Measurements from ENCODE around the gene INS. TPM values are rescaled to one million over a fixed set of nuclear protein-coding genes. Genes with fewer than 3 reads are reported as not detected.

Gene INS
- total RNA-seq, 1 donor from 2014 or later, result not detected

GRCh38 chr11:2163428-2163978 lies 2.5 kb upstream of the INS start:
- Histone ChIP-seq H3K4me1 (peaks cover 13% of the 10 kb centered on the region), H3K27me3 (ENCODE audit: low read depth) (peaks cover 85% of the 10 kb centered on the region), H3K4me3 (no peak overlapping the region), H3K27ac (replicated peaks) (no peak overlapping the region), H3K9me3 (replicated peaks) (no peaks in the 10 kb centered on the region), H3K36me3 (no peaks in the 10 kb centered on the region)
- intact Hi-C loops (cut with micrococcal nuclease), result no loop called here
- no peak for DNase-seq
- TF ChIP-seq CTCF (IDR thresholded peaks at IDR 0.05; ENCODE audit: borderline replicate concordance), result no peak

GRCh38 chr11:2159536-2160413 lies 1.2 kb downstream of the INS start:
- Histone ChIP-seq H3K27me3 (ENCODE audit: low read depth) (peaks cover 82% of the 10 kb centered on the region), H3K27ac (replicated peaks) (no peak overlapping the region), H3K4me3 (no peak overlapping the region), H3K9me3 (replicated peaks) (no peaks in the 10 kb centered on the region), H3K4me1 (peaks cover 8% of the 10 kb centered on the region), H3K36me3 (no peaks in the 10 kb centered on the region)
- intact Hi-C loops (cut with micrococcal nuclease), result loop anchor here (10.0 kb wide), 1 partner anchor 465 kb away; the partner anchor contains the start of gene KRTAP5-6
- DNase-seq, result no peak
- TF ChIP-seq CTCF (IDR thresholded peaks at IDR 0.05; ENCODE audit: borderline replicate concordance), result no peak

GRCh38 chr11:2158966-2159365 lies 2.0 kb downstream of the INS start:
- no peak for TF ChIP-seq CTCF (IDR thresholded peaks at IDR 0.05; ENCODE audit: borderline replicate concordance)

DNA sequence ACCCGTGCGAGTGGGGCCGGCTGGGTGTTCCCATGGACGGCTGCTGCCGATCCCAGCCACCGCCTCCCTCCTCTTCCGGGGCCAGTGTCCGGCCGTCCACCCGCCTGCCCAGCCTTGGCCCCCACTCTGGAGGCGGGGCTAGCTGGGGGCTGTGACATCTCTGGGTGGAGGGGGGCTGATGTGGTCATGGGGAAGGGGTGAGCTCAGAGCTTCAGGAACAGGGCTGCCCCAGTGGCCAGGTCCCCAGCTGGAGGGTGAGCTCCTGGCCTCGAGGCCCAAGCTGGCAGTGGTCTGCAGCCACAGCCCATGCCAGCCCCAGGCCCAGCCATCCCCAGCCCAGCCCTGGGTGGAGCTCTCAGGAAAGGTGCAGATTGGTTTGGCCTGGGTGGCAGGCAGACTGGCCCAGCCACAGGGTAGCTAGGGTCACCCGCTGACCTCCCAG lies 2.7 kb downstream of the INS start:
- Histone ChIP-seq H3K4me1 (peaks cover 8% of the 10 kb centered on the region), H3K4me3 (no peak overlapping the region), H3K27me3 (ENCODE audit: low read depth) (peaks cover 68% of the 10 kb centered on the region), H3K36me3 (no peaks in the 10 kb centered on the region), H3K27ac (replicated peaks) (no peak overlapping the region), H3K9me3 (replicated peaks) (no peaks in the 10 kb centered on the region)
- TF ChIP-seq CTCF (IDR thresholded peaks at IDR 0.05; ENCODE audit: borderline replicate concordance), result no peak
- DNase-seq, result no peak
- intact Hi-C loops (cut with micrococcal nuclease), result loop anchor here (10.0 kb wide), 1 partner anchor 464 kb away; the partner anchor contains the start of gene KRTAP5-6

More at GRCh38 chr11:2158966-2159365, 2.0 kb downstream of the INS start:
- Histone ChIP-seq H3K27me3 (ENCODE audit: low read depth) (peaks cover 75% of the 10 kb centered on the region), H3K9me3 (replicated peaks) (no peaks in the 10 kb centered on the region), H3K27ac (replicated peaks) (no peak overlapping the region), H3K36me3 (no peaks in the 10 kb centered on the region), H3K4me3 (no peak overlapping the region), H3K4me1 (peaks cover 8% of the 10 kb centered on the region)
- intact Hi-C loops (cut with micrococcal nuclease), result loop anchor here (10.0 kb wide), 1 partner anchor 464 kb away; the partner anchor contains the start of gene KRTAP5-6
- no peak for DNase-seq

- H3K27ac ChIP-seq (replicated peaks), result no peak overlapping the region
- no peaks in the 10 kb centered on the region for H3K9me3 ChIP-seq (replicated peaks)
- DNase-seq, result no peak
- no peak overlapping the region for H3K4me3 ChIP-seq
- no peaks in the 10 kb centered on the region for H3K36me3 ChIP-seq
- intact Hi-C loops (cut with micrococcal nuclease), result loop anchor here (10.0 kb wide), 1 partner anchor 463 kb away; the partner anchor contains the start of gene KRTAP5-6
- no peak for TF ChIP-seq CTCF (IDR thresholded peaks at IDR 0.05; ENCODE audit: borderline replicate concordance)
- peaks cover 8% of the 10 kb centered on the region for H3K4me1 ChIP-seq
- peaks cover 60% of the 10 kb centered on the region for H3K27me3 ChIP-seq (ENCODE audit: low read depth)
Observed at GRCh38 chr11:2157294-2158040, 3.5 kb downstream of the INS start.

Measured in left ventricle myocardium inferior (tissue), 1 donor.